Nasal cavity respiratory epithelium epithelial cell of viscerocranial mucosa (primary cell): Measurements from ENCODE around the gene PKD2L2. TPM values are rescaled to one million over a fixed set of nuclear protein-coding genes. Genes with fewer than 3 reads are reported as not detected.

Experiments used
- total RNA-seq: library from RNA; depleted of rRNA; stranded (reverse); fragments of >200 nt; gene quantifications from 2 replicates; pipeline ENCODE4 v1.2.3, GENCODE V29; 2014

The PKD2L2 gene
- not detected in 2 replicates for total RNA-seq

GRCh38 chr5:137888863-137889759 lies at the start of gene PKD2L2:
TSS of gene PKD2L2 (plus strand) at chr5:137889457. CDS start at chr5:137889492, 35 bp downstream.

GRCh38 chr5:137867664-137868063 lies 21.6 kb upstream of the PKD2L2 start, which contains the start of gene MYOT:
TSS of gene MYOT (plus strand) at chr5:137867860. CDS start at chr5:137870652, 2,792 bp downstream.

Other genes starting within 250 kb of the PKD2L2 start
- 1.7 and 2.9 TPM in 2 replicates for gene KLHL3, start 153.4 kb upstream of the PKD2L2 start, total RNA-seq
- 16.6 and 16.7 TPM in 2 replicates for gene HNRNPA0, start 135.1 kb upstream of the PKD2L2 start, total RNA-seq
- not detected in 2 replicates for gene MYOT, start 21.6 kb upstream of the PKD2L2 start, total RNA-seq
- gene FAM13B, start 143.6 kb downstream of the PKD2L2 start, total RNA-seq = 10.9 and 18.2 TPM in 2 replicates
- not detected in 2 replicates for gene WNT8A, start 194.6 kb downstream of the PKD2L2 start, total RNA-seq
- under 0.01 and 1.9 TPM in 2 replicates for gene NME5, start 250.0 kb downstream of the PKD2L2 start, total RNA-seq